ENCODE measurements around the gene CHST8.

The CHST8 gene

DNA sequence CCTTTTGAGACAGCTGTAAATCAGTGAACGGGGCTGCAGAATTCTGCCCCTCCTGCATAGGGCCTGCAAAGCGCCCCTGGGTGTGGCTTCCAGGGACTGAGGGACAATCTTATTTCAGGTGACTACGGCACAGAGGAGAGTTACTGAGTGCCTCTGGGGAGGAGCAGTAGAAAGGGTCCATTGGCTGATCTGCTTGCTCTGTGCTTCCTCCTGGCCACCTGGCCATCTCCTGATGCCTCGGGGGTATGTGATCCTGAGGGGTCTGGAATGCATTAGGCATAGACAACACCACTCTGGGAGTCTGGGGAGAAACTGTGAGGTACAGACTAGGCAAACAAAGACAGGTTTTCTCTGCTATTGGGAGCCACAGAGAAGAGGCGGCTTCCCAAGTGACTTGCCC, 177.7 kb downstream of the CHST8 start:
- FAIRE-seq: no peak

DNA sequence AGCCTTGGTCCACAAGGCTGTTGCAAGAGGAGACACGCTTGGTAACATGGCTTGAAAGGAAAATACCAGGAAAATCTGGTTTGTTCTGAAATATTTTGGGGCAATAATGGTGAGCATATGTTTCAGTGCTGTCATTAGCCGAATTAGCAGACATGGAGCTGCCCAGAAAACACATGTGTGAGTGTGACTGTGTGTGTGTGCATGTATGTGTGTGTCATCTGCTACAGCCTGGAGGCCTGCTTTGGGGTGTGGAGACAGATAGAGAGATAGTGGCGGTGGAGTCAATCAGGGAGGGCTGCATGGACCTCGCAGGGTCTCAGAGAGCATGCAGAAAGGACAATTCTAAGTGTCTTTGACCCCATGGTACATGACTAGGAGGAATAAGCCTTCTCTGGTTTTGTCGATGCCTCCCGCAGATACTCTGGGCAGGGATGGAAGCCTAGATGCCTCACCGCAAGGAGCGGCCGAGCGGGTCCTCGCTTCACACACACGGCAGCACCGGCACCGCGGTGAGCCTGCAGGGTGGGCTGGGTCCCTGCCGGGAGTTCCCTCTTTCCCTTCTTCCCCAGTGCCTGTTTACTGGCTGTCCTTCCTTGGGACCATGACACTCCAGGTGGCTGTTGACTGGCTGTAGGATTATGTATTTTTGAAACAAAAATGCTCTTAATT, 178.4 kb downstream of the CHST8 start:
- no peak for FAIRE-seq

DNA sequence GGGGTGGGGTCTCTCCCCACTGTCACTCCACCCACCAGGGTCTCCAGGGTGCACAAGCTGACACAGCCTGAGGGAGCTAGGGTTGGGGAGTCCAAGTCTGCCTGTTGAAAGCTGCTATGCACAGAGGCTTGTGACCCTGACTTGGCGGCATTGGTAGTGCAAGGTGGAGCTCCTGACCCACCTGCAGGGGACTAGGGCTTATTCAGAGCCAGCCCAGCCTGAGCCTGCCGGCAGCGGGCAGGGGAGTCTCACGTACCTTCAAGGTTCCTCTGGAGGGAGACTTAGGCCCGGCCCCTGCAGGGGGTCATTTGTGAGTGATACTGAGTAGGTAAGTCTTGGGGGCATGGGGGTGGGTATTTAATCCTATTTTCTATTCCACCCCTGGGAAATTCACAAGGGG, 179.7 kb downstream of the CHST8 start:
- FAIRE-seq: no peak

GRCh38 chr19:33802001-33802400, 180.2 kb downstream of the CHST8 start:
- FAIRE-seq: no peak

DNA sequence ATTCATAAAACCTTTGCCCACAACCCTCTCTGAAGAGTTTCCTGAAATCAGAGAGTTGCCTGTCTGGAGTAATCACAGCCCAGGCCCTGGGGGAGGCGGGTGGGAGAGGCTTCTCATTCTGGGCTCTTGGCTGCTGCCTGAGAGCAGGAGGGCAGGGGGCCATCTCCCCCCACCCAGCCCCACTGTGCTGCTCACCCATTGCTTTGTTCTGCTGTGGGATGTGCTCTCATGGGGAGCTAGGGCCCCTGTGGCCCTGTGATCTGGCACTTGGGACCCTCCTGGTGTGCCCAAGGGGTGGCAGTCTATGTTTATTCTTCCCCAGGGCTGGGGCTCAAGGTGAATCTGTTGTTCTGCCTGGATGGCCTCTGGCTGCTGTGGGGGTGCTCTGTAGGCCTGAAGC, 181.0 kb downstream of the CHST8 start:
- FAIRE-seq: no peak

DNA sequence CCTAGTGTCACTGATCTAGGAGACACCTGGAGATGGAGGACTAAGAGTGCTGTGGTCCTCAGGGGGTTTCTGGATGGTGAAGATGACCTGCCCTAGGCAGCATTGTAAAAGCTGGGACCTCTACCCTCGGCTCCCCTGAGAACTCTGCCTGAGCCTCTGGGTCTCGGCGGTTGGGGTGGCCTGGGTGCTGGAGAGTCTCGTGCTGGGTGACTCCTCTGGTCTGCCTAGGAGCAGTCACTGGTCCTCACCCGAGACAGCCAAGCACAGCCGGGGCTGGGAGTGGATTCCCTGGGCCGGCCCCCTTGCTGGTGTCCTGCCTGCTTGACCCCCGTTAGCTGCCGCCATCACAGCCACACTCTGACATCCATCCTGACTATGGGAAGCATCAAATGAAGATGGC, 181.6 kb downstream of the CHST8 start:
- FAIRE-seq: no peak

DNA sequence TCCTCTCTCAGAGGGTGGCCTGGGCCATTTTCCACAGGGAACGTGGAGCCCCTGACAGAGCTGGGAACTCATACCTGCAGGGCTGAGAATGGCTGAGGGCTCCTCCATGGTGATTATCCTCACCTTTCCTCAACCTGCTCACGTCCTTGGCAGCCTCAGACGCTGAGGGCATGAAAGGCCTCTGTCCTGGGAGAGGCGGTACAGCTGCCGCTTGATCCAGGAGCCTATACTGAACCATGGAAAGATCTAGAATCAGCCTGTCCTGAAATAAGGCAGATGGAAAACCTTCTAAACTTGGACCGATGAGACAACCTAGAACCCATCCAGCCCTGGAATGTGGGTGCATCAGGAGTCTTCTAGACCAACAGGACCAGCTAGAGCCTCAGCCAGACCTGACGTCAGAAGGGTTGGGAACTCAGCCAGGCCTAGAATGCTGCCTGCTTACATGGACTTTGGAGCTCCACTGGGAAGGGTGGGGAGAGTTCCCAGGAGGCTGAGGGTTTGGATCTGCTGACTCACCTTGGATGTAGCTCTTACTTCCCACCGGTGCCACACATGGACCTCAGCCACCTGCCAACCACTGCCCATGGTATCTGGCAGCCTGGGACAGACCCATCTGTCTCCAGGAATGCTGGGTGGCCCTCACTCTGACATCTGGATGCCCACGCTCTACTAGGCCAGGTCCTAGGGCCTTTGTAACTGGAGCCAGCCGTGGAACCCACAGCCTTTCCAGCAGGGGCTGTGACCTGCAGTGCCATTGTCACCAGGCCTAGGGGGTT, 182.5 kb downstream of the CHST8 start:
- FAIRE-seq: no peak

GRCh38 chr19:33805313-33805712, 183.6 kb downstream of the CHST8 start:
- FAIRE-seq: no peak

DNA sequence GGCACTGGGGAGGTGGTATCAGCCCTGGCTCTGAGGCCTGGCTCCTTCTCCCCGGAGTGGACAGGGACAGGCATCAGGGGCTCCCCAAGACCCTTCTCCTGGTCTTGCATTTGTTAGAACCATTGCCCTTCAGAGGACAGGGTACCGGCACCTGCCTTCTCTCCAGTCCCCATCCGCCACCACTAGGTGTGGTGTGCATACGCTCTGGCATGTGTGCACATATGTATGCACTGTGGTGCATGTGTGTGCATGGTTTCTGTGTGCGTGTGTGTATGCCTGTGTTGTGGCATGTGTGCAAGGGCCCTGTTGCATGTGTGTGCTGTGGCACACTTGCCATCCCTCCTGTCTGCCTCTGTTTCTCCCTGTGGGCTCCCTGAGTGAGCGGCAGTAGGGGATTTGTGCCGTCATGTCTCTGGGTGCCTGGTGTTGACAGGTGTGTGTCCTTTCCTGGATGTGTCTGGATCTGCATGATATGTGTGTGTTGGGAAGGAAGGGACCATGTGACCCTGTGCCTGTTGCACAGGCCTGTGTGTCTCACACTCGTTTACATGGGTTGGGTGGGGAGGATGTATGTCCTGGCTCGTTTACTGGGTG, 184.2 kb downstream of the CHST8 start:
- no peak for FAIRE-seq

DNA sequence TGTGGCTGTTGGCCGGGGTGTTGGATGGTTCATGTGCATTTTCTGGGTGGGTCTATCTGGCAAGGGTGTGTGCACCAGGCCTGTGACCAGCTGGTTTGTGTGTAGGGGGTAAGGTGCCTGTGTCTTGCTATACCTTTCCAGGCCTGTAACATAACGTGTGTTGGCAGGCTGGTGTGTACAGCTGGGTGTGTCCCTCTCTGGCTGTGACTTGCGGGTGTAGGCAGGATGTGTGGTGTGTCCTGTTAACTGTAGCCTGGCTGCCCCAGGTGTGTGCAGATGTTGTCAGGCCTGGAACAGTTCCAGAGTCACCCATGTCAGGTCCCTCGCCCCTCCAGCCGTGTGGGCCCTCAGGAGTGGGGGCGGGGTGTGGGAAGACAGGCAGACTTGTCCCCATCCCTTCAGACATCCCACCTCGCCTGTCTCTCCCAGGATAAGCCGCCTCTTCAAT, 184.7 kb downstream of the CHST8 start:
- no peak for FAIRE-seq

DNA sequence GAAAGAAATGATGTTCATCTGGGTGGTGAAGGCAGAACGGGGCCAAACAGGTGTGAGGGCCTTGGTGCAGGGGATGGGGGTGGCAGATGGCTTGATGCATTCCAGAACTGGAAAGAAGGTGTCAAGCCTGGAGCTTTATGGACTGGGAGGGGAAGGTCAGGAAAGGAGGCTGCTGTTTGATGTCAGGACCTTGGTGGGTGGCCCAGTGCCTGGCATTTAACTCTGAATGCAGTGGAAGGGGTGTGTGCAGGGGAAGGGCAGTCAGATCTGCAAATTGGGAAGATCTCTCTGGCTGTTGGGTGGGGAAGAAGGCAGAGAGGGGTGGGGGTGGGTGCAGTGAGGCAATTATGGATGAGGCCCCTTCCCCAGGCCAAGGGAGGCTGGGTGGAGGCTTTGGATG, 186.6 kb downstream of the CHST8 start:
- no peak for FAIRE-seq

DNA sequence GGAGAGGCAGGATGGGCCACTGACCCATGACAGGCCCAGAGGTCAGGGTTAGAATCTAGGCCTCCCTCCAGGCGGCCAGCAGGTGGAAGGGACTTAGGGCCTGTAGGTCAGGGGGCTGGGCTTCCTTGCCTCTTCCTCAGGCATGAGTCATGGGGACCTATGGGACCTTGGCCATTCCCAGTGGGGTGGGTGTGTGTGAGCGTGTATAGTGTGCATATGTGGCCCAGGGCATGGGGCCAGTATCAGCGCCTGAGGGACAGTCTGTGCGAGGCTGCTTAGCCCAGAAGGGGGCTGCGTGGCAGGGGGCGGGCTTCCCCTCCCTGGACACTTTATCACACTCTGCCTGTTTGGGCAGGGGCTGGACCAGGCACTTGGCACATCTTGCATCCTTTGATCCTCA, 188.2 kb downstream of the CHST8 start:
- no peak for FAIRE-seq

DNA sequence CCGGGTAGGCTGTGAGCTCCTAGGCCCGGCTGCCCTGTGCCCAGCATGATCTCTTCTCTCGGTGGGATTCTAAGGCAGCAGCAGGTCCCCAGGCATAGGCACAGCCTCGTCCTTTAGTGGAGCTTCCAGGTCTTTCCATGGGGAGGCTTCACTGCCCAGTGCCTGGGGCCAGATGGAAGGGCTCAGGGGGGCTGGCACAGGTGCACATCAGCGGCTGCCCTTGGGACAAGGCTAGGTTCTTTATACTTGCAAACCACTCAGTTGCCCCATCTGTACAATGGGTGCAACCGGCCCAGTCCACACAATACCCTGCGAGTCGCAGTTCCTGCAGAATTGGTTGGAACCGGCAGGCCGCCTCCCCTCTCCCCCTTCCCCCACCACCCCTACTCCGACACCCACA, 189.1 kb downstream of the CHST8 start:
- FAIRE-seq: no peak

DNA sequence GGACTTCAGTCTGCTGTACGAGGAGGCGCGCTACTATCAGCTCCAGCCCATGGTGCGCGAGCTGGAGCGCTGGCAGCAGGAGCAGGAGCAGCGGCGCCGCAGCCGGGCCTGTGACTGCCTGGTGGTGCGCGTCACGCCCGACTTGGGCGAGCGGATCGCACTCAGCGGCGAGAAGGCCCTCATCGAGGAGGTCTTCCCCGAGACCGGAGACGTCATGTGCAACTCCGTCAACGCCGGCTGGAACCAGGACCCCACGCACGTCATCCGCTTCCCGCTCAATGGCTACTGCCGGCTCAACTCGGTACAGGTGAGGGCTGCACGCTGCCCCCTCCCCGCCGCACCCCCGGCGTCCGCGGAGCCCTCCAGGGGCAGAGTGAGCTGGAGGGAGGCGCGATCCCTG, 189.5 kb downstream of the CHST8 start:
- FAIRE-seq: no peak

DNA sequence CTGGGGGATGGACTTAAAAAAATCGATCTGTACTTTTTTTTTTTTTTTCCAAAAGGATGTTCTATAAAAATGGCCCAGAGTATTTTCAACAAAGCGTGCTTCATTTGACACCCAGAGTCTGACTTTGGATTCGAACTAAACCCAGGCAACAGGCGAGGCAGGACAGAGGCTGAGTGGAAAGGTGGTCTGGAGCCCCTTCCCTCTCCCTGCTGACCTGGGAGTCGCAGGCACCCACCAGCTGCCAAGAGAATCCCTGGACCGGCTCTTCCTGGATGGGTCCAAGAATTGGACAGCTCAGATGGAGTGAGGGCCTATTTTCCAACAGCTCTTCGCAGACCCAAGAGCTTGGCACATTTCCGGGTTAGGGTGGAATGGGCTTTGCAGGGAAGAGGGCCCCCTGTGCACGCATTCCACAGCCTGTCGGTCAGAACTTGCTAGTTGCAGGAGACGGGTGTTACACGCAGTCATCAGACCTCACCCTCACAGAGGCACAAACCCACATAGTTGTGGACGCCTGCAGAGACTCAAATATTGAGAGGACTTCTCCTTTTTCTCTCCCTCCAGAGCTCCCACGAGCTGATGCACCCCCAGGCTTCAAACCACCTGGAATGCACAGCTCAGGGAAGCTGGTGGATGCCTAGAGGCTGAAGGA, 190.1 kb downstream of the CHST8 start:
- FAIRE-seq: no peak

GRCh38 chr19:33812388-33813330, 190.9 kb downstream of the CHST8 start:
- FAIRE-seq: no peak

- FAIRE-seq: no peak
Observed at GRCh38 chr19:33813391-33814101, 191.8 kb downstream of the CHST8 start.

GRCh38 chr19:33814181-33815165, 192.7 kb downstream of the CHST8 start:
- FAIRE-seq: no peak

- FAIRE-seq: no peak
Observed at GRCh38 chr19:33815380-33816340, 193.9 kb downstream of the CHST8 start.
